Stimulated activated naive CD8-positive, alpha-beta T cell treated with anti-CD3 and anti-CD28 coated beads, Interleukin-15, Interleukin-2, amounts not matched to agents 100 ng/mL and 50 ng/mL, for 24 hours (primary cell): ENCODE data around the gene MAST3.

Experiments
- H3K27ac Mint-ChIP-seq: one replicate; pipeline ENCODE4 v1.8.0; 2021; ENCODE audit warnings: mild to moderate bottlenecking, mixed read lengths
- H3K27me3 Mint-ChIP-seq: one replicate; pipeline ENCODE4 v1.8.0; 2021; ENCODE audit warnings: mixed read lengths
- H3K36me3 Mint-ChIP-seq: one replicate; pipeline ENCODE4 v1.8.0; 2021; ENCODE audit warnings: low read depth, mixed read lengths
- H3K4me1 Mint-ChIP-seq: one replicate; pipeline ENCODE4 v1.8.0; 2021; ENCODE audit warnings: low read depth, mixed read lengths
- H3K4me3 Mint-ChIP-seq: one replicate; pipeline ENCODE4 v1.8.0; 2021; ENCODE audit warnings: mild to moderate bottlenecking, mixed read lengths
- H3K9me3 Mint-ChIP-seq: one replicate; pipeline ENCODE4 v1.8.0; 2021; ENCODE audit warnings: mixed read lengths

The MAST3 gene

DNA sequence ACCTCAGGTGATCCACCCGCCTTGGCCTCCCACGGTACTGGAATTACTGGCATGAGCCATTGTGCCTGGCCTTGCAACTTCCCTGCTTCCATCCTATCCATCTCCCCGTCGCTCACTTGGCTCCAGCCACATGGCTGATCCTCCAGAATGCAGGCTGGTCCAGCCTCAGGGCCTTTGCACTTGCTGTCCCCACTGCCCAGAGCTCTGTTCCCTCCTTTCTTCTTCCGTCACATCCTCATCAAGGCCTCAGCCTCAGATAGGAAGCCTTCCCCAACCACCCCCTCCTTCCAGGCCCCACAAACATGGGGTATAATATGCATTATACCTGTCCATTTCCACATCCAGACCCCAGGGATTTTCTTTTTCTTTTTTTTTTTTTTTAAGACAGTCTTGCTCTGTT lies 16.2 kb downstream of the MAST3 start:
- peaks cover 33% of the 10 kb centered on the region for H3K4me1 Mint-ChIP-seq
- no peaks in the 10 kb centered on the region for H3K9me3 Mint-ChIP-seq
- no peak overlapping the region for H3K4me3 Mint-ChIP-seq
- H3K27me3 Mint-ChIP-seq, result no peaks in the 10 kb centered on the region
- peaks cover 22% of the 10 kb centered on the region for H3K36me3 Mint-ChIP-seq
- H3K27ac Mint-ChIP-seq, result peak overlapping the region; percentile 49

DNA sequence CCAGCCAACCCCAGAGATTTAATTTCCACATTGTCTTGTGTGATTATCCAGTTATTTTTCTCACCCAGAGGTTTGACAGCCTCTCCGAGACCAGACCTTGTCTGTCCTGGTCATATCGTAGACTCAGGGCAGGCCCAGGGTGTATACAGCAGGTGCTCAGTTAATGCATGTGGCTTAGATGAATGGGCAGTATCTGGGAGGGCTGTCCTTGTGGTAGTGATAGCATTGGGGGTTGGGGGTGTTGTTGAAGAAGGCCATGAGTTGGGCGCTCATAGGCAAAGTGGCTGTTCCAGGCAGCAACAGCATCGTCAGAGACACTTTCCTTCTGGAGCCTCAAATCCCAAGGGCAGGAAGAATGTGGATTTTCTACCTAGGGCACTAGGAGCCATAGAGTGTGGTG lies 16.9 kb downstream of the MAST3 start:
- no peaks in the 10 kb centered on the region for H3K9me3 Mint-ChIP-seq
- H3K36me3 Mint-ChIP-seq, result peaks cover 22% of the 10 kb centered on the region

DNA sequence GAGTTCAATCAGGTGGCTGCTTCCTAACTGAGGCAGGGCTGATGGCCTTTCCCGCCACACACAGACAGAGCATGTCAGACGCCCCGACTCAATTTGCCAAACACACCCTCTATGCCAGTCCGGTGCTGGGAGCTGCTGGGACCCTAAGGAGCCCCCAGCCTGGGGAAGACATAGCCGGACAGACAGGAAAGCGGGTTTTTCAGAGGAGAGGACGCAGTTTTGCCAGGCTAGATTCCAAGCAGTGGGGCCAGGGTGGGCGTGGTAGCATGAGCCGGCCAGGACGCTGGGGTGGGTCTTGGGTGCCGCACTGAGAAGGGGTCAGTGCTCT lies 19.8 kb downstream of the MAST3 start:
- H3K27me3 Mint-ChIP-seq, result no peaks in the 10 kb centered on the region
- H3K27ac Mint-ChIP-seq, result peak overlapping the region; percentile 49
- no peaks in the 10 kb centered on the region for H3K9me3 Mint-ChIP-seq
- H3K4me3 Mint-ChIP-seq, result peak overlapping the region; percentile 67
- peaks cover 22% of the 10 kb centered on the region for H3K36me3 Mint-ChIP-seq
- H3K4me1 Mint-ChIP-seq, result peaks cover 37% of the 10 kb centered on the region

More for the DNA sequence above, 16.9 kb downstream of the MAST3 start:
- no peaks in the 10 kb centered on the region for H3K27me3 Mint-ChIP-seq
- H3K27ac Mint-ChIP-seq, result no peak overlapping the region
- H3K4me3 Mint-ChIP-seq, result no peak overlapping the region
- peaks cover 33% of the 10 kb centered on the region for H3K4me1 Mint-ChIP-seq

DNA sequence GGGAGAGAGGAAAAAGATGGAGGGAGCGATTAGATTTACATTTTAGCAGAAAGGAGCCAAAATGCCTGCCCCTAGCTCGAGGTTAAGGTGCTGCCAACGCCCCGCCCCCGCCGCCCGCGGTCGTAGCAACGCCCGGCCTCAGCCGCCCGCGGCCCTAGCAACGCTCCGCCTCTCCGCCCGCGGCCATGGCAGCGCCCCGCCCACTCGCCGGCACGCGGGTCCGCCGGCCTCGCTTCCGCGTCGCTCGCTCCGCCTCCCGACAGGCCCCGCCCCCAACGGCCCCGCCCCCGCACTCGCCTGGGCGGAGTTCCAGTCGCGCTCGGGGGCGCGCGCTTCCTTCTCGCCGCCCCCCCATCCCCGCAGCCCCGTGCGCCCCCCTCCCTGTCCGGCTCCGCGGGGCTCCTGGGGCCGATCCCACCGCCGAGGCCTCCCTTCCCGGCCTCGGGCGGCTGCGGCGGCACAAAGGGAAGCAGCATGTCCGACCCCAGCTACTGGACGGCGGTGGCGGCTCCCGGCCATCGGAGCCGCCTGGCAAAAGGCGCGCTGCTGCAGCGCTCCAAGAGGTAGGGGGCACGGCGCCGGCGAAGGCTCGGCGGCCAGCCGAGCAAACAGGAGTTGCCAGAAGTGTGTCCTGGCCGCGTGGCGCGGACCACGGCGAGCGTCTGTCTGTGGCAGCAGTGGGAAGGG lies 20.3 kb downstream of the MAST3 start:
- Mint-ChIP-seq H3K9me3 (no peaks in the 10 kb centered on the region), H3K4me3 (peak overlapping the region; percentile 79), H3K4me1 (peaks cover 37% of the 10 kb centered on the region), H3K27ac (peak overlapping the region; percentile 76), H3K27me3 (no peaks in the 10 kb centered on the region), H3K36me3 (peaks cover 22% of the 10 kb centered on the region)

DNA sequence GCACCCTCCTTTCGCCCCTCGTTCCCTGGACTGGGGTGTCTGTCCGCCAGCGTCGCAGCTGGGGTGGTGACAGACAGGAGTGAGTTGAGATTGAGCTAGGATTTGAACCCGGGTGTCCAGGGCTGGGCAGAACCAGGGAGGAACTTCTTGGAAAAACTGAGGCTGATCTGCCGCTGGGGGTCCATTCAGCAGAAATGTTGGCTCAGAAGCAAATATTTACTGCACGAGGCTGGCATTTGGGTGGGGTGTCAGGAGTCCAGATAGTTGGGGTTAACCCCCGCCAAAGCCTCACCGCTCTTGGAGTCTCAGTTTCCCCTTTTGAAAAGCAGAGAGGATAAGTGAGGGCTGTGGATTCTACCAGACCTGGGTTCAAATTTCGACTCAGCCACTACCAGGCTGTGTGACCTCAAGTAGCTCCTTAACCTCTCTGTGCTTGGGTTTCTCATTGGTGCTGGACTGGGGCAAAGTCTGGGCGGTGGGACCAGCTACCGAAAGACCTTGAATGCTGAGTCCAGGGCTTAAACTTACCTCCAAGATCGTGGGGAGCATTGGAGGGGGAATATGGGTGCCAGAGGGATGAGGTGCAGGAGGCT lies 20.9 kb downstream of the MAST3 start:
- Mint-ChIP-seq H3K27me3 (no peaks in the 10 kb centered on the region), H3K4me1 (peaks cover 37% of the 10 kb centered on the region), H3K9me3 (no peaks in the 10 kb centered on the region), H3K27ac (peak overlapping the region; percentile 76), H3K4me3 (peak overlapping the region; percentile 79), H3K36me3 (peaks cover 24% of the 10 kb centered on the region)

DNA sequence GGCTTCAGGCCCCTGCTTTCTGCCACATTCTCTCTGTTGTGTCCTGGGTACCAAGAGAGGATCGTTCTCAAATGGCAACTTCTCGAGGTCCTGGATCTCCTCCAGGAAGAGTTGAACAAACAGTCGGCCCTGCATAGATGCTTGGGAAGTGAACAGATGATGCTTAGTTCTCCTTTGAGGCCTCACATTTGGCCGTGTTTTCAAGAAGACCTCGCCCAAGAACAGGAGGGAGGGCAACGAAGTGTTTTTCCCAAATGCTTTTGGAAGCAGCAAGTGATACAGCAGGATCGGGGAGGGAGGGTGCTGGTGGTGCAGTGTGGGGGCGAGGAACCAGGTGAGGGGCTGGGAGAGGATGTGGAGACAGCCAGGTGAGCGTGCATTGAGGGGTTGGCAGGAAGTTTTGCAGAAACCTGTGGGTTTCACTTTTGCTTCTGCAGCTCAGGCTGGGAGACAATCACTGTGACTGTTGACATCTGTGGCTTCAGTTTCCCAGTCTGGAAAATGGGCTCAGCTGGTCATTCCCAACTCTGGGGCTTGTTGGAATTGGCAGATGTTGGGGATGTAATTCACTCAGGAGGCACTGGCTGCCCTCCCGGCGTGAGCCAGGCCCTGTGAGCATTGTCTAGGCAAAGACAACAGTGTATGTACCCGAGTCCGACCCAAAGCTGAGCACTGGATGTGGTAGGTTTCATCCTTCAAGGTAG lies 21.6 kb downstream of the MAST3 start:
- Mint-ChIP-seq H3K27ac (peak overlapping the region; percentile 76), H3K4me3 (peak overlapping the region; percentile 79), H3K9me3 (no peaks in the 10 kb centered on the region), H3K36me3 (peaks cover 25% of the 10 kb centered on the region), H3K27me3 (no peaks in the 10 kb centered on the region), H3K4me1 (peaks cover 37% of the 10 kb centered on the region)

DNA sequence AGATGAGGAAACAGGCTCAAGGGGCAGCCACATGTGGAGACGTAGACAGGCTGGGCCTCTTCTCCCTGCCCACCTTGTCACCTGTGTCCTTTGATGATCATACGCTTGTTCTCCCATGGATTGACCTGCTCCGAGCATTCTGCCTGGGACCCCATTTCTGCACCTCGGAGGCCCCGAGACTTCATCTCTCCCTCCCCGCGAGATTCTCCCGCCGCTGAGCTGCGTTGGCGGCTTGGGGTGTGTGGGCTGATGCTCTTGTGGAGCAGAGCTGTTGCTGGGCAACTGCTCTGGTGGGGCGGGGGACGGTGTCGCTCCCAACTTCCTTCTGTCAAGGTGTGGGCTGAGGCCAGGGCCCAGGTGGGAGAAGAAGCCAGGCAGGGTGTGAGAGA lies 22.1 kb downstream of the MAST3 start:
- no peaks in the 10 kb centered on the region for H3K9me3 Mint-ChIP-seq
- H3K27me3 Mint-ChIP-seq, result no peaks in the 10 kb centered on the region
- H3K4me1 Mint-ChIP-seq, result peaks cover 37% of the 10 kb centered on the region
- H3K27ac Mint-ChIP-seq, result peak overlapping the region; percentile 76
- H3K4me3 Mint-ChIP-seq, result peak overlapping the region; percentile 79
- peaks cover 26% of the 10 kb centered on the region for H3K36me3 Mint-ChIP-seq

DNA sequence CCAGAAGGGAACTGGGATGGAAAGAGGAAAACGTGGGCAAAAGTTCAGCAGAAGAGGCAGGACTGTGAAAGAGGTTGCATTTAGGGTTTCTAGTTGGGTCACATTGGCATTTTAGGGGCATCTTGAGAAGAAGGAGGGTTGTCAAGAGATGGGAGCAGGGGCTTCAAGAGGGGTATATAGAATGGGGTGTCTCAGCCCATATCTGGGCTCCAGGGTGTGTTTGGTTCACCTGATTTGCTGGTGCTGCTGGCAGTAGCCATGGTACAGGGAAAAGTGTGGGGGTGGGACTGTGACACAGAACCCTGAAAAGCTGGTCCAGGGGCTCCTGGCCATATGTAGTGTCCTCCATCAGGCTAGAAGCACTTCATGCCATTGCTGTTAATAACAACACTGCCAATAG lies 22.5 kb downstream of the MAST3 start:
- peaks cover 37% of the 10 kb centered on the region for H3K4me1 Mint-ChIP-seq
- H3K36me3 Mint-ChIP-seq, result peaks cover 25% of the 10 kb centered on the region

DNA sequence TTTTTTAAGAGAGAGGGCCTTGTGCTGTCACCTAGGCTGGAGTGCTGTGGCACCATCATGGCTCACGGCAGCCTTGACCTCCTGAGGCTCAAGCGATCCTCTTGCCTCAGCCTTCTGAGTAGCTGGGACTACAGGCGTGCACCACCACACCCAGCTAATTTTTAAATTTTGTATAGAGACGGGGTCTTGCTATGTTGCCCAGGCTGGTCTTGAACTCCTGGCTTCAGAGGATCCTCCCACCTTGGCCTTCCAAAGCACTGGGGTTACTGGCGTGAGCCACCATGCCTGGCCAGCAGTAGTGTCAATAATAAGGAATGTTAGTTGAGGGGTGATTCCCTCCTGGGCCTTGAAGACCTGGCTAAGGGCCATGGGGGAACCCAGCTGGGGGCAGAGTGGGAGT lies 23.6 kb downstream of the MAST3 start:
- H3K9me3 Mint-ChIP-seq, result no peaks in the 10 kb centered on the region
- H3K4me1 Mint-ChIP-seq, result peaks cover 37% of the 10 kb centered on the region
- H3K4me3 Mint-ChIP-seq, result no peak overlapping the region
- H3K36me3 Mint-ChIP-seq, result peaks cover 23% of the 10 kb centered on the region
- no peaks in the 10 kb centered on the region for H3K27me3 Mint-ChIP-seq
- peak overlapping the region; percentile 63 for H3K27ac Mint-ChIP-seq

More for the DNA sequence above, 22.5 kb downstream of the MAST3 start:
- no peaks in the 10 kb centered on the region for H3K27me3 Mint-ChIP-seq
- no peaks in the 10 kb centered on the region for H3K9me3 Mint-ChIP-seq
- peak overlapping the region; percentile 76 for H3K27ac Mint-ChIP-seq
- peak overlapping the region; percentile 79 for H3K4me3 Mint-ChIP-seq

DNA sequence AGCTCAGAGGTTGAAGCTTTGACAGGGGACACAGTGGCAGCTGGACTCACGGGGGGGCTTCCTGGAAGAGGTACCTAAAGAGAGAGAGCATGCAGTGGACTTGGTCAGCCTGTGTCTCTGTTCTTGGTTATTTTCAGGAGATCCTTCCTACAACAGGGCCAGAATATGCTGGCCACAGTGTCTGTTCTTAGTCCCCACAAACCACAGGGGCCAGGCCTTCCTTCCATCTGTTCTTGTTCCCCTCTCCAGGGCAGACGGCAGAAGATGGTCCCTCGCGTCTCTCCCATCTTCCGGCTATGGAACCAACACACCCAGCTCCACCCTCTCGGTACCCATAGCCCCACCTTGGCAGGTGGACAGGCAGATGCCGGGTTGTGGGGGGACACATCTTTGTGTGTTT lies 24.8 kb downstream of the MAST3 start:
- Mint-ChIP-seq H3K4me1 (peaks cover 31% of the 10 kb centered on the region), H3K9me3 (no peaks in the 10 kb centered on the region), H3K27me3 (no peaks in the 10 kb centered on the region), H3K27ac (no peak overlapping the region), H3K36me3 (peaks cover 26% of the 10 kb centered on the region), H3K4me3 (no peak overlapping the region)

DNA sequence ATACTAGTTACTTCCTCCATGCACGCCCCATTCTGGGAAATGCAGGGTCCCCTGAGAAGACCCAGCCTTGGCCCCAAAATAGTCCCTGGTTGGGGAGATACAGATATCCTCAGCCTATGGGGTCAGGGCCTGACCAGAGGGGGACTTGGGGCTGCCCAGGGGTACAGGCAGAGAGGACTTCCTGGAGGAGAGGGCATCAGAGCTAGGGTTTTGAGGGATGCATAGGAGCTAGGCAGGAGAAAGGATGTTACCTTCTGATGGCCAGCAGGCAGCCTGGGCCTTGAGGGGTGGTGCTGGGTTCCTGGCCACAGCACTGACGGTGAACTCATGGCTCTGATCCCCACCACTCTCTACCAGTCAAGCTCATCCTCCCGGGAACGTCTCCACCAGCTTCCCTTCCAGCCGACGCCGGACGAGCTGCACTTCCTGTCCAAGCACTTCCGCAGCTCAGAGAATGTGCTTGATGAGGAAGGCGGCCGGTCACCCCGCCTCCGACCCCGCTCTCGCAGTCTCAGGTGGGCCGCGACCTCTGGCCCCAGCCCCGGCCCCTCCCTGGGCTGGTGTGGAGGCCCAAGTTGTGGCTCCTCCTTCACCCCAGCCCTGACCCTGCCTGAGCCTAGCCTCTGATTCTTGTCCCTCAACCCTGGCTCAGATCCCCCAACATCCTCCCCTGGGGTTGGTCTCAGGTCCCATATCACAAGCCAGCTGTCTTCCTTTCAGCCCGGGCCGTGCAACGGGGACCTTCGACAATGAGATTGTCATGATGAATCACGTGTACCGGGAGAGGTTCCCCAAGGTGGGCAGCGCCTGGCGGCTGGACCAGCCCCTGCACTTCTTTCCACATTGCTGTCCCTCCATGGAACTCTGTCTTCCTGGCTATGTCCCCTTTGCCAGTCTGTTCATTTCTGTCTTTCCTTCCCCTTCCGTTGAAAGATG lies 25.6 kb downstream of the MAST3 start:
- no peak overlapping the region for H3K27ac Mint-ChIP-seq
- peaks cover 27% of the 10 kb centered on the region for H3K4me1 Mint-ChIP-seq
- no peaks in the 10 kb centered on the region for H3K27me3 Mint-ChIP-seq
- H3K36me3 Mint-ChIP-seq, result peaks cover 26% of the 10 kb centered on the region
- H3K9me3 Mint-ChIP-seq, result no peaks in the 10 kb centered on the region
- no peak overlapping the region for H3K4me3 Mint-ChIP-seq

DNA sequence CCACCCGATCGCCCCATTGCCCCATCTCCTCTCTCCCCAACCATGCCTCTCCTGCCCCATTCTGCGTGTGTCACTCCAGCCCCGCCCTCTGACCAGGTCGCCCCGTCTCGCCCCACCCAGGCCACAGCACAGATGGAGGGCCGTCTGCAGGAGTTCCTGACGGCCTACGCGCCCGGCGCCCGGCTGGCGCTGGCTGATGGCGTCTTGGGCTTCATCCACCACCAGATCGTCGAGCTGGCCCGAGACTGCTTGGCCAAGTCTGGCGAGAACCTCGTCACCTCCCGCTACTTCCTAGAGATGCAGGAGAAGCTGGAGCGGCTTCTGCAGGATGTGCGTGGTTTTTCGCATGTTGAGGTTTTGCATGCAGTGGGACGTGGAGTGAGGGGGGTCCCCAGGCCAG lies 26.2 kb downstream of the MAST3 start:
- no peaks in the 10 kb centered on the region for H3K9me3 Mint-ChIP-seq
- H3K27me3 Mint-ChIP-seq, result no peaks in the 10 kb centered on the region
- H3K4me3 Mint-ChIP-seq, result no peak overlapping the region
- no peak overlapping the region for H3K27ac Mint-ChIP-seq
- peaks cover 20% of the 10 kb centered on the region for H3K4me1 Mint-ChIP-seq
- H3K36me3 Mint-ChIP-seq, result peaks cover 30% of the 10 kb centered on the region

DNA sequence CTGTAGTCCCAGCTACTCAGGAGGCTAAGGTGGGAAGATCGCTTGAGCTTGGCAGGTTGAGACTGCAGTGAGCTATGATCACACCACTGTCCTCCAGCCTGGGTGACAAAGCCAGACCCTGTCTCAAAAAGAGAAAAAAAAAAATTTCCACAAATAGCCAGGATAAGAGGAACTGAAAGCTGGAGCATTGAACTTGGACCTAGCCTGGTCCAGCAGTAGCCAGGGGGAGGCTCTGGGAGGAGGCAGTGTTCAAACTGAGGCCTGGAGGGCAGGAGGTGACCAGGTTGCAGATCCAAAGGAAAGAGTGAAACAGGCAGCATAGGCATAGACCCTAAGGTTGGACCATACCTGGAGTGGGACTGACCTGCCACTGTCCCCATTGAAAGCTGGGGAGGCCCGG lies 28.5 kb downstream of the MAST3 start:
- Mint-ChIP-seq H3K4me3 (no peak overlapping the region), H3K9me3 (no peaks in the 10 kb centered on the region), H3K27ac (no peak overlapping the region), H3K36me3 (peaks cover 43% of the 10 kb centered on the region), H3K27me3 (no peaks in the 10 kb centered on the region), H3K4me1 (no peaks in the 10 kb centered on the region)

DNA sequence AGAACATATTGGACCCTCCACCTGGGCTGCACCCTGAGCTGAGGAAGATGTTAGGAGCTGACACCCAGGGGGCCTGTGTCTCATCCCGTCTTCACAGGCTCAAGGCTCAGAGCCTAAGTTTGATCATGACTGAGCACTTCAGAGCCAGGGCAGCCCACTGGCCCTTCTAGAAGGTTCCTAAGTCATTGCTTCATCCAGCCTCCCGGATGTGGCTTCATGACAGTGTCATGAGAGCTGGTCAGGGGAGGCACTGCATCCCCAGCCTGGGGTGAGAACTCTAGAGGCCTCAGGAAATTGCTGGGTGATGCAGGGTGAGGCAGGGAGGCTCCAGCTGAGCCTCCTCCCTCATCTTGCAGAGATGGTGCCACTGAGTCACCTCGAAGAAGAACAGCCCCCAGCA lies 30.5 kb downstream of the MAST3 start:
- no peak overlapping the region for H3K27ac Mint-ChIP-seq

DNA sequence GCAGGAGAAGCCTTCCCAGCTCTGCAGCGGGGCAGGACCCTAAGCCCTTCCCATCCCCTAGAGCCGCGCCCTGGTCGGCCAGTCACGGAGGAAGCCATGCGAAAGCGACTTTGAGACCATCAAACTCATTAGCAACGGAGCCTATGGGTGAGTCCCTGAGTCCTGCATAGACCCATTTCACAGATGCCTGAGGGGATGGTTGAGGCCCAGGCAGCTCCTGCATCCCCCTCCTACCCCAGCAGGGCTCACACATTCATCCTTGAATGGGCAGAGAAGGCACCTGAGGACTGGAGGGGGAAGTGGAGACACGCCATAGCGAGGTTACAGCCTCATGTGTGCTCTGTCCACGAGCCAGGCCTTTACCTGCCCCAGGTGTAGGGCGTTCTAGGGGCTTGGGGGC lies 31.2 kb downstream of the MAST3 start:
- no peaks in the 10 kb centered on the region for H3K27me3 Mint-ChIP-seq
- H3K9me3 Mint-ChIP-seq, result no peaks in the 10 kb centered on the region
- no peaks in the 10 kb centered on the region for H3K4me1 Mint-ChIP-seq
- peaks cover 49% of the 10 kb centered on the region for H3K36me3 Mint-ChIP-seq
- no peak overlapping the region for H3K27ac Mint-ChIP-seq
- no peak overlapping the region for H3K4me3 Mint-ChIP-seq

More for the DNA sequence above, 30.5 kb downstream of the MAST3 start:
- Mint-ChIP-seq H3K4me3 (no peak overlapping the region), H3K4me1 (no peaks in the 10 kb centered on the region), H3K36me3 (peaks cover 52% of the 10 kb centered on the region), H3K9me3 (no peaks in the 10 kb centered on the region), H3K27me3 (no peaks in the 10 kb centered on the region)
